Activated naive CD4-positive, alpha-beta T cell treated with anti-CD3 and anti-CD28 coated beads, Interleukin-2, amount 50 U/mL, for 72 hours (primary cell): ENCODE results near the gene FRMD4A. TPM values are rescaled to one million over a fixed set of nuclear protein-coding genes. Genes with fewer than 3 reads are reported as not detected.
A peak's percentile ranks its signal among the peaks of the same experiment; 100 is the strongest.

Source experiments
- ATAC-seq, 2 donors: fragments of 150-1000 bp; cut with Tn5 transposase; 2 replicates each; pipeline ENCODE4 v1.10.0; 2021; ENCODE audit warnings: mild to moderate bottlenecking in 2 of 2, moderate library complexity in 2 of 2
- DNase-seq, 2 donors: peaks; one replicate each; pipeline ENCODE4 v3.0.0; 2021 to 2022; ENCODE audit warnings: low spot score in 2 of 2
- H3K27ac Mint-ChIP-seq, 2 donors: one replicate each; pipeline ENCODE4 v1.8.0; 2022; ENCODE audit warnings: mild to moderate bottlenecking in 2 of 2, mixed read lengths in 2 of 2
- H3K36me3 Mint-ChIP-seq, 2 donors: one replicate each; pipeline ENCODE4 v1.8.0; 2022; ENCODE audit warnings: mixed read lengths in 2 of 2
- H3K9me3 Mint-ChIP-seq, 2 donors: one replicate each; pipeline ENCODE4 v1.8.0; 2022; ENCODE audit warnings: mixed read lengths in 2 of 2
- total RNA-seq, 2 donors: library from RNA; stranded (reverse); gene quantifications; one replicate each; pipeline ENCODE4 v1.2.3, GENCODE V29; 2022

Gene FRMD4A
- total RNA-seq, 2 donors from 2014 or later = 0.41 to 0.49 TPM

- peaks cover 12 to 31% of the 10 kb centered on the region in 2 donors for H3K9me3 Mint-ChIP-seq
- H3K27ac Mint-ChIP-seq = peak overlapping the region in 1 of 2 donors; percentile 33
- peaks cover 13 to 20% of the 10 kb centered on the region in 2 donors for H3K36me3 Mint-ChIP-seq
- DNase-seq = no peak
- ATAC-seq = no peak
Measured at GRCh38 chr10:13820119-13820963, 510.4 kb downstream of the FRMD4A start.

- ATAC-seq (peak in 1 of 2 donors; percentile 40), DNase-seq (no peak)
- Mint-ChIP-seq H3K36me3 (peaks cover 13 to 20% of the 10 kb centered on the region in 2 donors), H3K9me3 (peaks cover 12 to 34% of the 10 kb centered on the region in 2 donors), H3K27ac (no peak overlapping the region)
Measured at GRCh38 chr10:13816195-13816925, 514.4 kb downstream of the FRMD4A start.

GRCh38 chr10:13815756-13816155 is 515.0 kb downstream of the FRMD4A start:
- H3K9me3 Mint-ChIP-seq = peaks cover 12 to 34% of the 10 kb centered on the region in 2 donors
- DNase-seq (no peak), ATAC-seq (no peak)
- H3K27ac Mint-ChIP-seq = no peak overlapping the region
- H3K36me3 Mint-ChIP-seq = peaks cover 13 to 20% of the 10 kb centered on the region in 2 donors

GRCh38 chr10:13813550-13813949 is 517.2 kb downstream of the FRMD4A start:
- Mint-ChIP-seq H3K27ac (no peak overlapping the region), H3K9me3 (peaks cover 9 to 24% of the 10 kb centered on the region in 2 donors), H3K36me3 (peaks cover 13 to 20% of the 10 kb centered on the region in 2 donors)
- DNase-seq = no peak
- ATAC-seq = no peak

- no peak overlapping the region for H3K27ac Mint-ChIP-seq
- DNase-seq = no peak
- no peak for ATAC-seq
- peaks cover 13 to 20% of the 10 kb centered on the region in 2 donors for H3K36me3 Mint-ChIP-seq
- H3K9me3 Mint-ChIP-seq = peaks cover 9 to 21% of the 10 kb centered on the region in 2 donors
Measured at GRCh38 chr10:13812804-13813203, 517.9 kb downstream of the FRMD4A start.

GRCh38 chr10:13810568-13810967 is 520.2 kb downstream of the FRMD4A start:
- no peaks in the 10 kb centered on the region for H3K36me3 Mint-ChIP-seq
- no peak for ATAC-seq
- peaks cover 0 to 4% of the 10 kb centered on the region in 2 donors for H3K9me3 Mint-ChIP-seq
- no peak for DNase-seq
- no peak overlapping the region for H3K27ac Mint-ChIP-seq

- H3K27ac Mint-ChIP-seq = no peak overlapping the region
- ATAC-seq (no peak), DNase-seq (no peak)
- peaks cover 0 to under 1% of the 10 kb centered on the region in 2 donors for H3K9me3 Mint-ChIP-seq
- no peaks in the 10 kb centered on the region for H3K36me3 Mint-ChIP-seq
Measured at GRCh38 chr10:13809427-13809826, 521.3 kb downstream of the FRMD4A start.

GRCh38 chr10:13808556-13809391 is 522.0 kb downstream of the FRMD4A start:
- Mint-ChIP-seq H3K9me3 (no peaks in the 10 kb centered on the region), H3K27ac (no peak overlapping the region), H3K36me3 (no peaks in the 10 kb centered on the region)
- ATAC-seq = no peak
- no peak for DNase-seq

GRCh38 chr10:13806419-13806818 is 524.3 kb downstream of the FRMD4A start:
- no peaks in the 10 kb centered on the region for H3K9me3 Mint-ChIP-seq
- H3K36me3 Mint-ChIP-seq = no peaks in the 10 kb centered on the region
- no peak for ATAC-seq
- H3K27ac Mint-ChIP-seq = no peak overlapping the region
- no peak for DNase-seq

GRCh38 chr10:13803566-13804554 is 526.9 kb downstream of the FRMD4A start:
- DNase-seq (no peak), ATAC-seq (no peak)
- H3K27ac Mint-ChIP-seq = peak overlapping the region in 1 of 2 donors; percentile 30
- no peaks in the 10 kb centered on the region for H3K36me3 Mint-ChIP-seq
- H3K9me3 Mint-ChIP-seq = no peaks in the 10 kb centered on the region

- H3K9me3 Mint-ChIP-seq = no peaks in the 10 kb centered on the region
- DNase-seq (no peak), ATAC-seq (no peak)
- no peak overlapping the region for H3K27ac Mint-ChIP-seq
- H3K36me3 Mint-ChIP-seq = no peaks in the 10 kb centered on the region
Measured at GRCh38 chr10:13801907-13802288, 528.8 kb downstream of the FRMD4A start.

- DNase-seq (no peak), ATAC-seq (no peak)
- H3K9me3 Mint-ChIP-seq = no peaks in the 10 kb centered on the region
- no peaks in the 10 kb centered on the region for H3K36me3 Mint-ChIP-seq
- H3K27ac Mint-ChIP-seq = no peak overlapping the region
Measured at GRCh38 chr10:13801156-13801906, 529.4 kb downstream of the FRMD4A start.

GRCh38 chr10:13797164-13797563 is 533.6 kb downstream of the FRMD4A start:
- DNase-seq (no peak), ATAC-seq (no peak)
- Mint-ChIP-seq H3K36me3 (no peaks in the 10 kb centered on the region), H3K9me3 (no peaks in the 10 kb centered on the region), H3K27ac (no peak overlapping the region)

- H3K36me3 Mint-ChIP-seq = no peaks in the 10 kb centered on the region
- no peak overlapping the region for H3K27ac Mint-ChIP-seq
- ATAC-seq (no peak), DNase-seq (no peak)
- H3K9me3 Mint-ChIP-seq = no peaks in the 10 kb centered on the region
Measured at GRCh38 chr10:13795653-13796555, 534.8 kb downstream of the FRMD4A start.
